Hair follicle dermal papilla cell (primary cell): Measurements from ENCODE around the gene SEC62. TPM values are rescaled to one million over a fixed set of nuclear protein-coding genes. Genes with fewer than 3 reads are reported as not detected.

Experiments used
- total RNA-seq: library from RNA; depleted of rRNA; stranded (reverse); fragments of >200 nt; gene quantifications from 2 replicates; pipeline ENCODE4 v1.2.3, GENCODE V29; 2012

Gene SEC62
- total RNA-seq: 36.4 and 41.4 TPM in 2 replicates

DNA sequence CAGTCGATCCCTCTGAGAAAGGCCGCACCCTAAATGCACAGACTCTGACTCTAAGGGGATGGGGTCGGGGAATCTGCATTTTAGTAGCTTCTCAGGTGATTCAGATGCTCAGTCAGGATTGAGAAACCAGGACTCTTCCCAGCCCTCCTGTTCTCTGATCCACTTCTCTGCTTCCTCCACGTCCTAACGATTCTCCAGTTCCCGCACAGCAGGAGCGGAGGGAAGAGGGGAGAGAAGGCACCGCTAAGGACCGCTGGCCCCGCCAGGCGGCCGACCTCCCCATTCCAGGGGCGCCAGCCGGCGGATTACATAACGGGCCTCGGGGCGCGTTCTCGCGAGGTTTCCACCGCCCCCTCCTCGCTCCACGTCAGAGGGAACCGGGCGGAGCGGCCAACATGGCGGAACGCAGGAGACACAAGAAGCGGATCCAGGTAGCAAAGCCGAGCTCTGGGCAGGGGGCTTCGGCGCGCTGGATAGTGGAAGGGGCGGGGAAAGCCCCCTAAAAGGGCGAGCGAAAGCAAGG, at the start of gene SEC62:
TSS of gene SEC62 (plus strand) at position 380 of the 523 bp plus-strand sequence. CDS start at position 396, 16 bp downstream.

GRCh38 chr3:170037463-170038433, 71.1 kb downstream of the SEC62 start, which contains the start of gene GPR160:
Gene GPR160, plus strand, starts transcription at chr3:170037995. Its CDS starts 45,978 bp downstream, at chr3:170083973.

Other genes starting within 250 kb of the SEC62 start
- 104 and 183 TPM in 2 replicates for gene TERC, start 201.7 kb upstream of the SEC62 start, total RNA-seq
- gene ACTRT3, start 197.2 kb upstream of the SEC62 start, total RNA-seq: 9.2 TPM in 2 replicates
- 22.3 and 25.6 TPM in 2 replicates for gene MYNN, start 193.4 kb upstream of the SEC62 start, total RNA-seq
- gene LRRIQ4, start 153.9 kb upstream of the SEC62 start, total RNA-seq: 0.16 and 0.36 TPM in 2 replicates
- gene LRRC34, start 153.9 kb upstream of the SEC62 start, total RNA-seq: 3.4 and 3.7 TPM in 2 replicates
- gene LRRC31, start 96.9 kb upstream of the SEC62 start, total RNA-seq: not detected in 2 replicates
- gene SAMD7, start 55.2 kb upstream of the SEC62 start, total RNA-seq: not detected in 2 replicates
- 0.32 and 0.36 TPM in 2 replicates for gene GPR160, start 71.2 kb downstream of the SEC62 start, total RNA-seq
- gene PHC3, start 214.9 kb downstream of the SEC62 start, total RNA-seq: 38.3 and 48.4 TPM in 2 replicates